ENCODE measurements around the gene KBTBD12. TPM values are rescaled to one million over a fixed set of nuclear protein-coding genes. Genes with fewer than 3 reads are reported as not detected.

Gene KBTBD12
- total RNA-seq, 1 experiment from 2014 or later = not detected

DNA sequence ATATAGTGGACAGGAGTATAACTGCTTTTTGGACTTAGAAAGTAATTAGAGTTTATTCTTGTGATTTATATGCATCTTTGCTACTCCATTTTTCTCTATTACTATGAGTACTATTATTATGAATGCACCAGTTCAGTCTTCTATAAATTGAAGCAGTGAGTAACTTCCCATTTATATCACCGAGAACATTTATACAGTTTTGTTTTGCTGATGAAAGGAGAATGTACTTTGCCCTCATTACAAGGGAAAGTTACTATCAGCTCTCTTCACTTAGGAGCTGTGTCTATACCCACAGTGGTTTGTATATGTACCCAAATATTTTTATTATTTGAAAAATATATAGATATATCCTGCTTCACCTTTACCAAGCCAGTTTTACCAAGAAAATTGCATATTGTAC is 5.7 kb downstream of the KBTBD12 start:
- H3K9ac ChIP-seq (ENCODE audit: low read length) = no peak overlapping the region
- ATAC-seq (no peak), DNase-seq (ENCODE audit: low read depth, low spot score) (no peak)
- TF ChIP-seq, protein P1, sequence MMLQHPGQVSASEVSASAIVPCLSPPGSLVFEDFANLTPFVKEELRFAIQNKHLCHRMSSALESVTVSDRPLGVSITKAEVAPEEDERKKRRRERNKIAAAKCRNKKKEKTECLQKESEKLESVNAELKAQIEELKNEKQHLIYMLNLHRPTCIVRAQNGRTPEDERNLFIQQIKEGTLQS (IDR thresholded peaks at IDR 0.05) = no peak
- TF ChIP-seq SIN3A (IDR thresholded peaks at IDR 0.05; ENCODE audit: low read depth) = no peak
- TF ChIP-seq CBX3 (IDR thresholded peaks at IDR 0.05; ENCODE audit: low read depth) = no peak
- TF ChIP-seq SP1 (IDR thresholded peaks at IDR 0.05; ENCODE audit: low read depth) = no peak
- TF ChIP-seq ZBTB33 (IDR thresholded peaks at IDR 0.05; ENCODE audit: extremely low read depth, insufficient replicate concordance, low read length) = no peak
- H3K36me3 ChIP-seq (ENCODE audit: control insufficient read depth in 1 of 2, insufficient read depth in 2 of 2, low read length in 2 of 2) = no peaks in the 10 kb centered on the region
- peaks cover 4% of the 10 kb centered on the region; the same call in 1 of the 2 replicates for H3K27me3 ChIP-seq (ENCODE audit: insufficient read depth, low read length)
- no peaks in the 10 kb centered on the region for H3K4me1 ChIP-seq (ENCODE audit: control insufficient read depth in 1 of 2, insufficient read depth in 2 of 2, low read length in 2 of 2)
- no peaks in the 10 kb centered on the region for H3K9me2 ChIP-seq (ENCODE audit: insufficient read depth)
- no peak overlapping the region for H2AFZ ChIP-seq (ENCODE audit: low read depth, low read length, poor library complexity, severe bottlenecking)
- no peak overlapping the region for H3K4me3 ChIP-seq (replicated peaks in 1 of 2; ENCODE audit: low read depth in 1 of 2, low read length in 2 of 2)
- BruUV-seq (replicated peaks) = no TSS peak
- POLR2A ChIA-PET = no interaction called here
- RAD21 ChIA-PET (ENCODE audit: low non-redundant PET in 1 of 2, low total read pairs in 2 of 2, uncharacterized antibody in 2 of 2, unreplicated experiment in 2 of 2) = no interaction called here
- CTCF ChIA-PET = no interaction called here
- intact Hi-C loops (cut with micrococcal nuclease) = no loop called here
- H4K20me1 ChIP-seq (ENCODE audit: insufficient read depth) = no peaks in the 10 kb centered on the region
- no peaks in the 10 kb centered on the region for H3K79me2 ChIP-seq (ENCODE audit: insufficient read depth, low read length)
- no peak overlapping the region for H3K4me2 ChIP-seq (ENCODE audit: low read length)
- H3K9me3 ChIP-seq (ENCODE audit: control insufficient read depth in 1 of 2, insufficient read depth in 1 of 2, low read depth in 1 of 2, low read length in 2 of 2) = no peaks in the 10 kb centered on the region
- H3K27ac ChIP-seq (ENCODE audit: low read depth, low read length) = no peak overlapping the region

GRCh38 chr3:127923611-127924010 is 8.6 kb downstream of the KBTBD12 start:
- no peaks in the 10 kb centered on the region for H3K4me1 ChIP-seq (ENCODE audit: control insufficient read depth in 1 of 2, insufficient read depth in 2 of 2, low read length in 2 of 2)
- ChIA-PET RAD21 (ENCODE audit: low non-redundant PET in 1 of 2, low total read pairs in 2 of 2, uncharacterized antibody in 2 of 2, unreplicated experiment in 2 of 2) (no interaction called here), CTCF (no interaction called here), POLR2A (no interaction called here)
- H3K36me3 ChIP-seq (ENCODE audit: control insufficient read depth in 1 of 2, insufficient read depth in 2 of 2, low read length in 2 of 2) = no peaks in the 10 kb centered on the region
- H3K27me3 ChIP-seq (ENCODE audit: insufficient read depth, low read length) = peaks cover 4% of the 10 kb centered on the region; the same call in 1 of the 2 replicates
- H3K9me2 ChIP-seq (ENCODE audit: insufficient read depth) = no peaks in the 10 kb centered on the region
- no peaks in the 10 kb centered on the region for H3K9me3 ChIP-seq (ENCODE audit: control insufficient read depth in 1 of 2, insufficient read depth in 1 of 2, low read depth in 1 of 2, low read length in 2 of 2)
- TF ChIP-seq ZNF274 (IDR thresholded peaks at IDR 0.05; ENCODE audit: low read depth, low read length) (no peak), SP1 (IDR thresholded peaks at IDR 0.05; ENCODE audit: low read depth) (no peak), SRF (IDR thresholded peaks at IDR 0.05; ENCODE audit: low read depth) (no peak), POLR2AphosphoS5 (IDR thresholded peaks at IDR 0.05; ENCODE audit: low read depth, low read length) (no peak), EGR1 (IDR thresholded peaks at IDR 0.05; ENCODE audit: low read depth) (no peak), RAD21 (IDR thresholded peaks at IDR 0.05; ENCODE audit: low read depth) (no peak)
- H3K27ac ChIP-seq (ENCODE audit: low read depth, low read length) = no peak overlapping the region
- H4K20me1 ChIP-seq (ENCODE audit: insufficient read depth) = no peaks in the 10 kb centered on the region
- DNase-seq (ENCODE audit: low read depth, low spot score) (no peak), ATAC-seq (no peak)
- no peak overlapping the region for H2AFZ ChIP-seq (ENCODE audit: low read depth, low read length, poor library complexity, severe bottlenecking)
- intact Hi-C loops (cut with micrococcal nuclease) = no loop called here
- H3K4me3 ChIP-seq (replicated peaks in 1 of 2; ENCODE audit: low read depth in 1 of 2, low read length in 2 of 2) = no peak overlapping the region
- no peak overlapping the region for H3K9ac ChIP-seq (ENCODE audit: low read length)
- BruUV-seq (replicated peaks) = no TSS peak
- no peaks in the 10 kb centered on the region for H3K79me2 ChIP-seq (ENCODE audit: insufficient read depth, low read length)
- H3K4me2 ChIP-seq (ENCODE audit: low read length) = no peak overlapping the region

Measured in HCT116 (cell line).